Astrocyte of the spinal cord (primary cell): ENCODE data around the gene RPS16.

ENCODE experiments used
- DNase-seq: peaks from one replicate; pipeline ENCODE4 v3.0.0; 2011; ENCODE audit warnings: low read depth, low spot score
- H3K4me3 ChIP-seq: 2 replicates; pipeline ENCODE4 v1.5.1; 2011; ENCODE audit warnings: low read depth, mild to moderate bottlenecking, low read length, moderate library complexity
- in situ Hi-C: cut with HindIII; loops from 2 replicates; pipeline ENCODE4 v1.10.0; 2017; ENCODE audit warnings: low sequenced_read_pairs
- TF ChIP-seq, protein P1 (sequence below): IDR thresholded peaks from 2 replicates; pipeline ENCODE4 v1.5.1; 2012; ENCODE audit warnings: low read depth, mild to moderate bottlenecking, low read length, inconsistent platforms

Gene RPS16

DNA sequence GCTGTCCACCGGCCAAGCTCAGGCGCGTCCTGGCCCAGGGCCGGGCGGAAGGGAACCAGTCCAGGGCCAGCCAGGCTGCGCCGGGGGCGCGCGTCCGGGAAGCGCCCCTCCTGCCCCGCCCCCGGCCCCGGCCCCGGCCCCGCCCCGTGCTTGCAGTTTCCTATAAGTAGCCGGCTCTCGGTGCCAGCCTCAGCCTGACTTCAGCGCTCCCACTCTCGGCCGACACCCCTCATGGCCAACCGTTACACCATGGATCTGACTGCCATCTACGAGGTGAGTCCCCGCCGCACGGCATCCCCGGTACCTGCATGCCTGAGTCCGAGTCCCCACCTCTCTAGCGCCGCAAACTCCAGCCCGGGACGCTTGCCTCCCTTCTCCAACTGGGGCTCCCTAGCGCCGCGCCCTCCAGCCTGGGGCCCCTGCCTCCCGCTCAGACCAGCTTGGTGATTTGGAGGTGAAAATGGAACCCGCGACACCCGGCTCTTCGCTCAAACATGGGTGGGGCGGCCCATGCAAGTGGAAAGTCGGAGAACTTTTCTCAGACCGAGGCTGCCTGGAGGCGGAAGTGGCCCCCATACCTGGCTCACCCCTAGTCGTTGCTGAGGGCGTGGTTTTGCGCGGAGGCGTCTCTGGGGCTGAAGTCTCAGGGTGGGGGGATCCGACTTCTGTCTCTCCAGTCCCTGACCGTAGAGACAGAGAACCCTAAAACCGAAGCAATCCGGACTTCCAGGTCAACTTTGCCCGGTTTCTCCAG is 28.9 kb downstream of the RPS16 start, which contains the start of gene ZFP36:
ZFP36 (plus strand) TSS at position 192 of the 754 bp plus-strand sequence; CDS start at position 250, 58 bp downstream.
- TF ChIP-seq, protein P1, sequence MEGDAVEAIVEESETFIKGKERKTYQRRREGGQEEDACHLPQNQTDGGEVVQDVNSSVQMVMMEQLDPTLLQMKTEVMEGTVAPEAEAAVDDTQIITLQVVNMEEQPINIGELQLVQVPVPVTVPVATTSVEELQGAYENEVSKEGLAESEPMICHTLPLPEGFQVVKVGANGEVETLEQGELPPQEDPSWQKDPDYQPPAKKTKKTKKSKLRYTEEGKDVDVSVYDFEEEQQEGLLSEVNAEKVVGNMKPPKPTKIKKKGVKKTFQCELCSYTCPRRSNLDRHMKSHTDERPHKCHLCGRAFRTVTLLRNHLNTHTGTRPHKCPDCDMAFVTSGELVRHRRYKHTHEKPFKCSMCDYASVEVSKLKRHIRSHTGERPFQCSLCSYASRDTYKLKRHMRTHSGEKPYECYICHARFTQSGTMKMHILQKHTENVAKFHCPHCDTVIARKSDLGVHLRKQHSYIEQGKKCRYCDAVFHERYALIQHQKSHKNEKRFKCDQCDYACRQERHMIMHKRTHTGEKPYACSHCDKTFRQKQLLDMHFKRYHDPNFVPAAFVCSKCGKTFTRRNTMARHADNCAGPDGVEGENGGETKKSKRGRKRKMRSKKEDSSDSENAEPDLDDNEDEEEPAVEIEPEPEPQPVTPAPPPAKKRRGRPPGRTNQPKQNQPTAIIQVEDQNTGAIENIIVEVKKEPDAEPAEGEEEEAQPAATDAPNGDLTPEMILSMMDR, result peak; percentile 2
- peak; percentile 82 for DNase-seq
- in situ Hi-C loops, result no loop called here
- peak within 1 kb of the TSS; percentile 98 for H3K4me3 ChIP-seq

DNA sequence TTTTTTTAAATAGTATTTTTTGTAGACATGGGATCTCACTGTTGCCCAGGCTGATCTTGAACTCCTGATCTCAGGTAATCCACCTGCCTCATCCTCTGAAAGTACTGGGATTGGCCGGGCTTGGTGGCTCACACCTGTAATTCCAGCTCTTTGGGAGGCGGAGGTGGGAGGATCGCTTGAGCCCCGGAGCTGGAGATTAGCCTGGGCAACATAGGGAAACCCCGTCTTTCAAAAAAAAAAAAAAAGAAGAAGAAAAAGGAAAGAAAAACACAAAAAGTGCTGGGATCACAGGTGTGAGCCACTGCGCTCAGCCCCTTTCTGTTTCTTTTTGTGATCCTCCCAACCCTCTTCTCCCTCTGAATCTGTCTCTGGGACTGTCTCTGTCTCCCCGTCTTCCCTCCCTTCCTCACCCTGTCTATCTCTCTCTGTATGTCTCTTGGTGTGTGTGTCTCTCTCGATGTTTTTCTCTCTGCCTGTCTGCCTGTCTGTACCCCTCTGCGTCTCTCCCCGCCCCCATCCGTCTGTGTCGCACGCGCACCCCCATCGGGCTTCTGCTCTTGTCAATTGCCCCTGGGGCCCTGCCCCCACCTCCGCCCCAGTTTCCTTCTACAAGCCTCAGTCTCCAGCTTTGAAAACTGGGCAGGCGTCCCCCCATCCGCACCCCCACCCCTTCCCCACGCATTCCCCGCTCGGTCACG is 29.6 kb downstream of the RPS16 start:
- in situ Hi-C loops, result no loop called here
- TF ChIP-seq, protein P1, result no peak
- DNase-seq, result no peak

DNA sequence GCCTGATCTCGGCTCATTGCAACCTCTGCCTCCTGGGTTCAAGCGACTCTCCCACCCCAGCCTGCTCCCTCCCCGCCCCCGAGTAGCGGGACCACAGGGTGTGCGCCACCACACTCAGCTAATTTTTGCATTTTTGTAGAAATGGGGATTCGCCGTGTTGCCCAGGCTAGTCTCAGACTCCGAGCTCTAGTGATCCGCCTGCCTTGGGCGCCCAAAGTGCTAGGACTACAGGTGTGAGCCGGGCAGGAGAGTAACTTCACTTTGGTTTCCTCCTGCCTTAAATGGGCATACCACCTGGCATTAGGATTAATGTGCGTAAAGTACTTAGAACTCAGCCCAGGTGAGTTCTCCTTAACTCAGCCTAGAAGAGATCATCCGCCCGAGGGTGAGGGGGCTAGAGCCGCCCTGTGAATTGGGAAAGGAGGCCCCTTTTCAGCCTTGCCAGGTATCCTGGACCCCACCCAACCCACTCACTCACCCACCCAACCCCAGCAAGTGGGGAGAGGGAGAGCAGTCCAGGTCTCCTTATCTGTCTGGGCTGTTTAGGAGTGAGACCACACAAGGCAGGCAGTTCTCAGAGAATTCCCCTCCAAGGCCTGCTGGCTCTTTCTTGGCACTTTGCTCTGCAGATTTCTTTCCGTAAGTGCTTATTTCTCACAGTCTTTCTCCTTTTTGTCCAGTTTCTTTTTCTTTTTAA is 30.3 kb downstream of the RPS16 start:
- in situ Hi-C loops, result no loop called here
- TF ChIP-seq, protein P1, result no peak
- H3K4me3 ChIP-seq, result no peak overlapping the region
- no peak for DNase-seq

More for the DNA sequence above, 29.6 kb downstream of the RPS16 start:
- H3K4me3 ChIP-seq, result peak overlapping the region; percentile 98

DNA sequence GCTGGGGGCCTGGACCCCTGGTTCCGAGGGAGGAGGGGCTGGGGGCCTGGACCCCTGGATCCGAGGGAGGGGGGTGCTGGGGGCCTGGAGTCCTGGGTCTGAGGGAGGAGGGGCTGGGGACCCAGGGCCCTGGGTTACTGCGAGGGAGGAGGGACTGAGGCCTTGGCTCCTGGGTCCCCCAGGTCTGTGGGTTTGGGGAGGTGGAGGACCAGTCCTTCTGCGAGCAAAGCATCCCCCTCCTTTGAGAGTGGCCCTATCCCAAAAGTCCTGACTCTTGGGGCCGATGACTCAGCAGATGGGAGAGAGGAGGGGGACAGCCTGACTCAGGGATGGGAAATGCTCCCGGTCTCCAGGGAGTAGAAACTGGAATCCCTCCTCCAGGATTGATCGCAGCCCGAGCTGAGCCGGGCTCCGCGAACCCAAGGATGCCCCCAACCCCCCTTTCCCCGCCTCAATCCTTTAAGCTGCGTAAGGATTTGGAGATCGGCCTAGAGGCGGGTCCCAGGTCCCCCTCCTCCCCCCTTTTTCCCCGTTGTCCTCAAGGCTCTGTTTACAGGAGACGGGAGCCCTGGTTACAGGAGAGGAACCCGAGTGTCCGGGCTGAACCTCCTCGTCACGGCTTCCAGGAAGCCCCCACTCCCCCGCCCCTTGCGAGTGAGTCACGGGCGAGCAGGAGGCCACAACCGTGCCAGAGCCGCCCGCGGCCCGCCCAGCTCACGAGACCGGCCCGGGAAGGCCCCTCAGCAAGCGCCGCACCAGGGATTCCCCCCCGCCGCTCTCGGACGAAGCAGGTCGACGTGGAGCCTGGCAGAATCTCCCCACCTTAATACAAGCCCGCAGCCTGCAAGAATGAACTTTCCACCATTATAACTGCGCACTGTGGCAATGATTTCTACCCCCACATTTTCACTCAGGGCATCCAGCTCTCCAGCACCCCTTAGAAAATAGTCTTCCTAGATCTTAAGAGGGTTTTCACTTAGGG is 32.1 kb downstream of the RPS16 start:
- H3K4me3 ChIP-seq, result peak overlapping the region; percentile 32
- in situ Hi-C loops, result no loop called here
- TF ChIP-seq, protein P1, result no peak
- peak; percentile 99 for DNase-seq

DNA sequence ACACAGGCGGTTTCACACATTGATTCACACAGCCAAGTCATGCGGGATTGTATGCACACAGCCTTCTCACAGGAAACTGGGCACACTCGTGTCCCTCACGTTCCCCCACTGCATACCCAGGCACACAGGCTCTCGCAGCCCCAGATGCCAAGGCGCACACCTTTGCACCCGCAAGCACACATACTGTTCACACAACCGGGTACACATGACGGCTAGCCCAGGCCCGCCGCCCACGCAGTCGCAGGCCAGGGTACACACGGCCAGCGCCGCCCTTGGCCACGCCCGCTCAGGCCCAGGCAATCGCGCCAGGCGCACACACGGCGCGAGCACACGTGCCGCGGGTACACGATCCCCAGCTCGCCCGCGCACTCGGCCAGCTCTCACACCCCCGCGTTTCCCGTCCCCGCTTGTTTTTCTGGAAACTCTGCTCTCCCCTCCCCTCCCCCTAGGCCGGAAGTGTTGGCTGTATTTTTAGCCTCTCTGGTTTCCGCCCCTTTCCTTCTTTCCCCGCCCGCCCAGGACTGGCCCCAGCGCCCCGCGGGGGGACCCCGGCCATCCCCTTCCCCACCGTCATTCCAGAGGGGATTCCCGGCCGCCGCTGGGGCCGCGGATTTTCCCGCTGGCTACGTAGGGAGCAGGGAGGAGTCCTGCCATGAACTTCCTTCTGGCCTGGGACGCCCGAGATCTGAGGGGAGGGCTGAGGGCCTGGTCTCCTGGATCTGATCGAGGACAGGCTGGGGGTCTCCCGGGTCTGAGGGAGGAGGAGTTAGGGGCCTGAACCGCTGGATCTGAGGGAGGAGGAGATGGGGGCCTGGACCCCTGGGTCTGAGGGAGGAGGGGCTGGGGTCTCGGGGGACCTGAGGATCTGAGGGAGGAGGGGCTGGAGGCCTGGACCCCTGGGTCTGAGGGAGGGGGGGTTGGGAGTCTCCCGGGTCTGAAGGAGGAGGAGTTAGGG is 33.1 kb downstream of the RPS16 start:
- TF ChIP-seq, protein P1, result no peak
- DNase-seq, result peak; percentile 86
- peak overlapping the region; percentile 32 for H3K4me3 ChIP-seq
- in situ Hi-C loops, result no loop called here
